Measurements from ENCODE around the gene SLC4A1. TPM values are rescaled to one million over a fixed set of nuclear protein-coding genes. Genes with fewer than 3 reads are reported as not detected.

SLC4A1 gene
- total RNA-seq, 1 donor from 2014 or later, result not detected

DNA sequence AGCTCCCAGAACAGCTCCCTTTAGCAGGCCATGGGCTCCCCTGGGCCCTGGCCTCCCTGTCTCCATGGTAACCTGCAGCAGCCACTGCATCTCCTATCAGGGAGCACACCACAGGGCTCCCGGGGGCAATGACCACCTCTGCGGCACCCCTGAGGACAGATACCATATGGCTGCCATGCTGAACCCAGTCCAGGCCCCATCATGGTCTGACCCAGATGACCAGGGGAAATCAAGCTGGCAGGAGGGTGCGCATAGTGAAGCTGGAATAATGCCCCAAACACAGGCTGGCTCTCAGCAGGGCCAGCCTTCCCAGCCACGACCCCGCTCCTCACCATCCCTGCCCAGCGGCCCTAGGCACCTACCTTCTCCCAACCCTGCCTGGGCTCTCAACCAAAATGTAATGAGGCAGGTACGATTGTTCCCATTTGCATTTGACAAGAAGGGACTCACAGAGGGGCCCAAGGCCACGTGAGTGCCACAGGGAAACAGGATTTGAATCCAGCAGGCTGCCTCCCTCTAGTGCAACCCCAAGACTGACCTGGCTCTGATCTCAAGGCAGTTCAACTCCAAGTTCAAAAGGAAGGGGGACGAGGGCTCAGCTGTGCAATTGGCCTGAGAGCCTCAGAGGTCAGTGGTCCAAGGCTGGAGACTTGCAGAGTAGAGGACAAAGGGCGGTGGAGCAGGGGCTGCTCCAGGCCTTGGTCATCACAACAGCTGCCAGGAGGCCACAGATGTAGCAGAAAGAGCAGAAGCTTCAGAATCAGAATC is 42.9 kb upstream of the SLC4A1 start:
- Mint-ChIP-seq H3K36me3 (ENCODE audit: unreplicated experiment) (peaks cover 8% of the 10 kb centered on the region), H3K9me3 (ENCODE audit: unreplicated experiment) (peaks cover 13% of the 10 kb centered on the region), H3K4me3 (ENCODE audit: unreplicated experiment) (peak overlapping the region; percentile 94), H3K27ac (ENCODE audit: unreplicated experiment) (peak overlapping the region; percentile 89), H3K4me1 (ENCODE audit: low read depth, unreplicated experiment) (peaks cover 35% of the 10 kb centered on the region), H3K27me3 (ENCODE audit: unreplicated experiment) (peaks cover 17% of the 10 kb centered on the region)
- TF ChIP-seq, protein P1, sequence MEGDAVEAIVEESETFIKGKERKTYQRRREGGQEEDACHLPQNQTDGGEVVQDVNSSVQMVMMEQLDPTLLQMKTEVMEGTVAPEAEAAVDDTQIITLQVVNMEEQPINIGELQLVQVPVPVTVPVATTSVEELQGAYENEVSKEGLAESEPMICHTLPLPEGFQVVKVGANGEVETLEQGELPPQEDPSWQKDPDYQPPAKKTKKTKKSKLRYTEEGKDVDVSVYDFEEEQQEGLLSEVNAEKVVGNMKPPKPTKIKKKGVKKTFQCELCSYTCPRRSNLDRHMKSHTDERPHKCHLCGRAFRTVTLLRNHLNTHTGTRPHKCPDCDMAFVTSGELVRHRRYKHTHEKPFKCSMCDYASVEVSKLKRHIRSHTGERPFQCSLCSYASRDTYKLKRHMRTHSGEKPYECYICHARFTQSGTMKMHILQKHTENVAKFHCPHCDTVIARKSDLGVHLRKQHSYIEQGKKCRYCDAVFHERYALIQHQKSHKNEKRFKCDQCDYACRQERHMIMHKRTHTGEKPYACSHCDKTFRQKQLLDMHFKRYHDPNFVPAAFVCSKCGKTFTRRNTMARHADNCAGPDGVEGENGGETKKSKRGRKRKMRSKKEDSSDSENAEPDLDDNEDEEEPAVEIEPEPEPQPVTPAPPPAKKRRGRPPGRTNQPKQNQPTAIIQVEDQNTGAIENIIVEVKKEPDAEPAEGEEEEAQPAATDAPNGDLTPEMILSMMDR (IDR thresholded peaks at IDR 0.05; ENCODE audit: partially characterized antibody, unreplicated experiment), result no peak
- DNase-seq, result peak; percentile 70

DNA sequence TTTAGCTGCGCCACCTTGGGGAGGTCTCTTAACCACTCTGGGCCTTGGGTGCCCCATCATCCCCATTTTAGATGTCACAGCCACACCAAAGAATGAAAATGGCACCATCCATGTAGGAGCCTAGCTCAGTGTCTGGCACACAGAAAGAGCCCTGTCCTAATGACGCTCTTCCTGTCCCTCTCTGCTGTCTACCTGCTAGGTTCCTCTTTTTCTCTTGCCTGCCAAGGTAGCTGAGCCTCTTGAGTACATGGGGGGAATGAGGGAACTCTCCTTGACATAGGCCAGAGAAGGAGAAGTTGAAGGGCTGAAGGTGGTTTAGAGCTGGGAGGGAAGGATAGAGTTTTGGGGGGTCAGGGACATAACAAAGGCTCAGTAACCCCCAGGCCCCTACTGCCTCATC is 42.3 kb upstream of the SLC4A1 start:
- Mint-ChIP-seq H3K4me1 (ENCODE audit: low read depth, unreplicated experiment) (peaks cover 32% of the 10 kb centered on the region), H3K27me3 (ENCODE audit: unreplicated experiment) (peaks cover 14% of the 10 kb centered on the region), H3K36me3 (ENCODE audit: unreplicated experiment) (peaks cover 5% of the 10 kb centered on the region), H3K27ac (ENCODE audit: unreplicated experiment) (peak overlapping the region; percentile 89), H3K9me3 (ENCODE audit: unreplicated experiment) (peaks cover 12% of the 10 kb centered on the region), H3K4me3 (ENCODE audit: unreplicated experiment) (peak overlapping the region; percentile 94)
- TF ChIP-seq, protein P1 (IDR thresholded peaks at IDR 0.05; ENCODE audit: partially characterized antibody, unreplicated experiment), result no peak
- no peak for DNase-seq

DNA sequence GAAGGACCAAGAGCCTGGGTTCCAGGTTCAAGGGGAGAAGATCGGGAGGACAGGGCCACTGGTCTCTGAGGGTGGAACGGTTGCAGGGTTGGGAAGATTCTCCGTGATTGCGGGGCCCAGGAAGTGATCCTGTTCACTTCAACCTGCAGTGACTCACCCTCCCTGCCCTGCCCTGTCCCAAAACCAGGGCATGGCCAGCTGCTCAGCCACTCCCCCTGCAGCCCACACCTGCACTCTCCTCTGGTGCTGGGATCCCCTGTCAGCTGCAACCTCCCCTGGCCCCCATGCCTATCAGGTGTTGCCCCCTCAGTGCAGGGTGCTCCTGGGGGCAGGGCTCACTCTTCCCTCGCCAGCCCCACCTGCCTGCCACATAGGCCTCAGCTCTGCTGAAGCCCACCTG is 41.5 kb upstream of the SLC4A1 start:
- Mint-ChIP-seq H3K4me1 (ENCODE audit: low read depth, unreplicated experiment) (peaks cover 32% of the 10 kb centered on the region), H3K27me3 (ENCODE audit: unreplicated experiment) (peaks cover 14% of the 10 kb centered on the region), H3K36me3 (ENCODE audit: unreplicated experiment) (peaks cover 5% of the 10 kb centered on the region), H3K27ac (ENCODE audit: unreplicated experiment) (peak overlapping the region; percentile 89), H3K4me3 (ENCODE audit: unreplicated experiment) (peak overlapping the region; percentile 94), H3K9me3 (ENCODE audit: unreplicated experiment) (peaks cover 12% of the 10 kb centered on the region)
- no peak for DNase-seq
- TF ChIP-seq, protein P1 (IDR thresholded peaks at IDR 0.05; ENCODE audit: partially characterized antibody, unreplicated experiment), result no peak

DNA sequence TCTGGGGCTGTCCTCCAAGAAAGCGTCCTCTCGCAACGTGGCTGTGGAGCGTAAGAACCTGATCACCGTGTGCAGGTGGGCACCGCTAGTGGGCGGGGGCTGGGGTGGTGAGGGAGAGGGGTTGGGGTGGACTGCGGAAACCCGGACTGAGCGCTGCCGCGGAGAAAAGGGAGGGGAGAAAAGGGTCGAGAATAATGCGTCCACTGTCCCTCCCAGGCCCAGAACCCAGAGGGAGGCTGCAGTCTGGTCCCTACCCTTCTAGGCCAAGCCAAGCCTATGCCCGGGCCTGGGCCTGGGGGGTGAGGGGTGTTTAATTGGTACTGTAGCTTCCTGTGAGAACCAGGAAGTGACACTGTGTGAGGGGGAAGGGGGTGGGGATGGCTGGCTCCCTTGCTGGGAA is 40.9 kb upstream of the SLC4A1 start:
- Mint-ChIP-seq H3K27me3 (ENCODE audit: unreplicated experiment) (peaks cover 14% of the 10 kb centered on the region), H3K9me3 (ENCODE audit: unreplicated experiment) (peaks cover 11% of the 10 kb centered on the region), H3K4me1 (ENCODE audit: low read depth, unreplicated experiment) (peaks cover 29% of the 10 kb centered on the region), H3K36me3 (ENCODE audit: unreplicated experiment) (peaks cover 1% of the 10 kb centered on the region), H3K27ac (ENCODE audit: unreplicated experiment) (peak overlapping the region; percentile 81), H3K4me3 (ENCODE audit: unreplicated experiment) (peak overlapping the region; percentile 94)
- TF ChIP-seq, protein P1 (IDR thresholded peaks at IDR 0.05; ENCODE audit: partially characterized antibody, unreplicated experiment), result no peak
- peak; percentile 59 for DNase-seq

DNA sequence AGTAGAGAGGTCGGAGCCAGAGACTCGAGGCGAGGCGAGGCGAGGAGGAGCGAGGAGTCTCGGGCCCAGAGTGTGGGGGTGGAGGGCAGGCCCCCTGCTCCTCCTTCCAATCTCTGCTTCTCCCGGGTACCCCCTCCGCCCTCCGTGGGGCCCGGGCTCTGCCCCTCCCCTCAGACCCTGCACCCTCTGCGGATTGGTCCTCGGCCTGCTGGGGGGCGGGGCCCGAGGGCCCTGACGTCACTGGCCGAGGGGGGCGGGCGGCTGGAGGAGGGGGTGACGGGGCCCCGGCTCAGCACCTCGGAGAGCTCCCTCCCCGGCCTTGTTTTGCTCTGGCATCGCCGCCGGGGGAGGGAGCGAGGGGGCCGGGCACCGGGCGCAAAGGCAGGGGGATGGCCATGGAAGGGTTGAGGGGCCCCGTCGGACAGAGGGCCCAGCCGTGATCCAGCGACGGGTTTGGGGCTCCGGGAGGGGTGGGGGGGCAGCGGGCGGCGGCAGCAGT is 40.4 kb upstream of the SLC4A1 start, which contains the start of gene RUNDC3A:
TSS of gene RUNDC3A (plus strand) at position 282 of the 499 bp plus-strand sequence. CDS start 232 bp downstream, outside the sequence.
- peak; percentile 95 for DNase-seq
- TF ChIP-seq, protein P1 (IDR thresholded peaks at IDR 0.05; ENCODE audit: partially characterized antibody, unreplicated experiment), result peak; percentile 34
- no peaks in the 10 kb centered on the region for H3K36me3 Mint-ChIP-seq (ENCODE audit: unreplicated experiment)
- peaks cover 11% of the 10 kb centered on the region for H3K9me3 Mint-ChIP-seq (ENCODE audit: unreplicated experiment)
- peak within 1 kb of the TSS; percentile 94 for H3K4me3 Mint-ChIP-seq (ENCODE audit: unreplicated experiment)
- H3K27ac Mint-ChIP-seq (ENCODE audit: unreplicated experiment), result peak within 1 kb of the TSS; percentile 83
- H3K27me3 Mint-ChIP-seq (ENCODE audit: unreplicated experiment), result peaks cover 14% of the 10 kb centered on the region
- H3K4me1 Mint-ChIP-seq (ENCODE audit: low read depth, unreplicated experiment), result peaks cover 28% of the 10 kb centered on the region
